HepG2 (cell line): ENCODE results near the gene REELD1.

Source experiments
- BHLHE40 ChIP-seq: IDR thresholded peaks from 2 replicates; pipeline ENCODE4 v1.6.1; 2011; ENCODE audit warnings: low read length, improper control_type of control experiment
- BORCS8-MEF2B ChIP-seq: sonication (generic); formaldehyde crosslinking; IDR thresholded peaks from 2 replicates; pipeline ENCODE4 v1.8.0; 2022; ENCODE audit warnings: mild to moderate bottlenecking, missing genetic modification reagents
- CBX5 ChIP-seq: sonication (generic); formaldehyde crosslinking; IDR thresholded peaks from 2 replicates; pipeline ENCODE4 v1.4.0; 2020; ENCODE audit warnings: missing genetic modification reagents, borderline replicate concordance
- DPF2 ChIP-seq: sonication (generic); formaldehyde crosslinking; IDR thresholded peaks from 2 replicates; pipeline ENCODE4 v1.4.0; 2020; ENCODE audit warnings: mild to moderate bottlenecking, low read depth, missing genetic modification reagents, borderline replicate concordance
- SOX6 ChIP-seq, 2 experiments: fragments of 450-650 bp in 1 of 2; sonication (generic) in 1 of 2; formaldehyde crosslinking in 1 of 2; IDR thresholded peaks; 2 replicates each; pipeline versions ENCODE4 v1.4.0 to v1.6.1; 2017 to 2020; ENCODE audit warnings: antibody characterized with exemption in 1 of 2, mild to moderate bottlenecking in 1 of 2, missing genetic modification reagents in 1 of 2
- TOPORS ChIP-seq: sonication (generic); formaldehyde crosslinking; IDR thresholded peaks from 2 replicates; pipeline ENCODE4 v1.8.0; 2023; ENCODE audit warnings: mild to moderate bottlenecking, missing genetic modification reagents
- ZNF737 ChIP-seq: sonication (generic); formaldehyde crosslinking; IDR thresholded peaks from 2 replicates; pipeline ENCODE4 v1.5.0; 2020; ENCODE audit warnings: missing genetic modification reagents, mild to moderate bottlenecking, borderline replicate concordance
- TF ChIP-seq, protein P1 (sequence below): sonication (generic); formaldehyde crosslinking; IDR thresholded peaks from 2 replicates; pipeline ENCODE4 v1.9.0; 2021; ENCODE audit warnings: mild to moderate bottlenecking, missing genetic modification reagents
- TF ChIP-seq, protein P2 (sequence below): sonication (generic); formaldehyde crosslinking; IDR thresholded peaks from 2 replicates; pipeline ENCODE4 v1.4.0; 2020; ENCODE audit warnings: low read depth, mild to moderate bottlenecking, missing genetic modification reagents
- TF ChIP-seq, protein P3 (sequence below), 2 experiments: IDR thresholded peaks; 2 replicates each; pipeline ENCODE4 v1.6.1; 2011 to 2012; ENCODE audit warnings: low read length in 2 of 2, borderline replicate concordance in 1 of 2, low read depth in 1 of 2, mild to moderate bottlenecking in 1 of 2, moderate library complexity in 1 of 2
- TF ChIP-seq, protein P4 (sequence below): sonication (generic); formaldehyde crosslinking; IDR thresholded peaks from 2 replicates; pipeline ENCODE4 v1.5.0; 2020; ENCODE audit warnings: mild to moderate bottlenecking, missing genetic modification reagents, moderate library complexity
- TF ChIP-seq, protein P5 (sequence below): sonication (generic); formaldehyde crosslinking; IDR thresholded peaks from 2 replicates; pipeline ENCODE4 v1.4.0; 2020; ENCODE audit warnings: low read depth, mild to moderate bottlenecking, missing genetic modification reagents

DNA sequence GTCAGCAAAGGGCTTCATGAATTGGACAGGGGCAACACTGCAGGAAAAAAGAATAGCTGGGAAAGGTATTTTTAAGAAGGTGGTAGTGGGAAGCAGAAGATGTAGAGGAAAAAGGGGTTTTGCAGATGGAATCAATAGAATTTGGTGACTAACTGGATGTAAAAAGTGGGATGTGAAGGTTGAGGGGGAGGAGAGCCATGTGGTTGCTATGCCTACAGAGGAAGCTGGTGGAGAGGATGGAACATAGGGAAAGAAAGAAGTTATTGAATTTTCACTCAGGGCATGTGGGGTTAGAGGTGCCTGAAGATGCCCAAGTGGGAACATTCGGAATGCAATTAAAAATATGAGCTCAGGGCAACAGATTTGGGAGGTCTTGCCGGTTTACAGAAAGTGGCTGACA lies 33.0 kb downstream of the REELD1 start:
- TF ChIP-seq, protein P1, sequence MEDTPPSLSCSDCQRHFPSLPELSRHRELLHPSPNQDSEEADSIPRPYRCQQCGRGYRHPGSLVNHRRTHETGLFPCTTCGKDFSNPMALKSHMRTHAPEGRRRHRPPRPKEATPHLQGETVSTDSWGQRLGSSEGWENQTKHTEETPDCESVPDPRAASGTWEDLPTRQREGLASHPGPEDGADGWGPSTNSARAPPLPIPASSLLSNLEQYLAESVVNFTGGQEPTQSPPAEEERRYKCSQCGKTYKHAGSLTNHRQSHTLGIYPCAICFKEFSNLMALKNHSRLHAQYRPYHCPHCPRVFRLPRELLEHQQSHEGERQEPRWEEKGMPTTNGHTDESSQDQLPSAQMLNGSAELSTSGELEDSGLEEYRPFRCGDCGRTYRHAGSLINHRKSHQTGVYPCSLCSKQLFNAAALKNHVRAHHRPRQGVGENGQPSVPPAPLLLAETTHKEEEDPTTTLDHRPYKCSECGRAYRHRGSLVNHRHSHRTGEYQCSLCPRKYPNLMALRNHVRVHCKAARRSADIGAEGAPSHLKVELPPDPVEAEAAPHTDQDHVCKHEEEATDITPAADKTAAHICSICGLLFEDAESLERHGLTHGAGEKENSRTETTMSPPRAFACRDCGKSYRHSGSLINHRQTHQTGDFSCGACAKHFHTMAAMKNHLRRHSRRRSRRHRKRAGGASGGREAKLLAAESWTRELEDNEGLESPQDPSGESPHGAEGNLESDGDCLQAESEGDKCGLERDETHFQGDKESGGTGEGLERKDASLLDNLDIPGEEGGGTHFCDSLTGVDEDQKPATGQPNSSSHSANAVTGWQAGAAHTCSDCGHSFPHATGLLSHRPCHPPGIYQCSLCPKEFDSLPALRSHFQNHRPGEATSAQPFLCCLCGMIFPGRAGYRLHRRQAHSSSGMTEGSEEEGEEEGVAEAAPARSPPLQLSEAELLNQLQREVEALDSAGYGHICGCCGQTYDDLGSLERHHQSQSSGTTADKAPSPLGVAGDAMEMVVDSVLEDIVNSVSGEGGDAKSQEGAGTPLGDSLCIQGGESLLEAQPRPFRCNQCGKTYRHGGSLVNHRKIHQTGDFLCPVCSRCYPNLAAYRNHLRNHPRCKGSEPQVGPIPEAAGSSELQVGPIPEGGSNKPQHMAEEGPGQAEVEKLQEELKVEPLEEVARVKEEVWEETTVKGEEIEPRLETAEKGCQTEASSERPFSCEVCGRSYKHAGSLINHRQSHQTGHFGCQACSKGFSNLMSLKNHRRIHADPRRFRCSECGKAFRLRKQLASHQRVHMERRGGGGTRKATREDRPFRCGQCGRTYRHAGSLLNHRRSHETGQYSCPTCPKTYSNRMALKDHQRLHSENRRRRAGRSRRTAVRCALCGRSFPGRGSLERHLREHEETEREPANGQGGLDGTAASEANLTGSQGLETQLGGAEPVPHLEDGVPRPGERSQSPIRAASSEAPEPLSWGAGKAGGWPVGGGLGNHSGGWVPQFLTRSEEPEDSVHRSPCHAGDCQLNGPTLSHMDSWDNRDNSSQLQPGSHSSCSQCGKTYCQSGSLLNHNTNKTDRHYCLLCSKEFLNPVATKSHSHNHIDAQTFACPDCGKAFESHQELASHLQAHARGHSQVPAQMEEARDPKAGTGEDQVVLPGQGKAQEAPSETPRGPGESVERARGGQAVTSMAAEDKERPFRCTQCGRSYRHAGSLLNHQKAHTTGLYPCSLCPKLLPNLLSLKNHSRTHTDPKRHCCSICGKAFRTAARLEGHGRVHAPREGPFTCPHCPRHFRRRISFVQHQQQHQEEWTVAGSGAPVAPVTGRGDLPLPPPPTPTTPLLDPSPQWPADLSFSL = no peak
- no peak for TF ChIP-seq SOX6 (IDR thresholded peaks at IDR 0.05)
- no peak for TF ChIP-seq SOX6 (CRISPR knock-in tag; IDR thresholded peaks at IDR 0.05)
- TF ChIP-seq CBX5 (CRISPR knock-in tag) = no peak
- TF ChIP-seq, protein P2, sequence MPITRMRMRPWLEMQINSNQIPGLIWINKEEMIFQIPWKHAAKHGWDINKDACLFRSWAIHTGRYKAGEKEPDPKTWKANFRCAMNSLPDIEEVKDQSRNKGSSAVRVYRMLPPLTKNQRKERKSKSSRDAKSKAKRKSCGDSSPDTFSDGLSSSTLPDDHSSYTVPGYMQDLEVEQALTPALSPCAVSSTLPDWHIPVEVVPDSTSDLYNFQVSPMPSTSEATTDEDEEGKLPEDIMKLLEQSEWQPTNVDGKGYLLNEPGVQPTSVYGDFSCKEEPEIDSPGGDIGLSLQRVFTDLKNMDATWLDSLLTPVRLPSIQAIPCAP (CRISPR knock-in tag) = no peak
- no peak for TF ChIP-seq BORCS8-MEF2B (CRISPR knock-in tag)
- no peak for TF ChIP-seq DPF2 (CRISPR knock-in tag)
- TF ChIP-seq, protein P3, sequence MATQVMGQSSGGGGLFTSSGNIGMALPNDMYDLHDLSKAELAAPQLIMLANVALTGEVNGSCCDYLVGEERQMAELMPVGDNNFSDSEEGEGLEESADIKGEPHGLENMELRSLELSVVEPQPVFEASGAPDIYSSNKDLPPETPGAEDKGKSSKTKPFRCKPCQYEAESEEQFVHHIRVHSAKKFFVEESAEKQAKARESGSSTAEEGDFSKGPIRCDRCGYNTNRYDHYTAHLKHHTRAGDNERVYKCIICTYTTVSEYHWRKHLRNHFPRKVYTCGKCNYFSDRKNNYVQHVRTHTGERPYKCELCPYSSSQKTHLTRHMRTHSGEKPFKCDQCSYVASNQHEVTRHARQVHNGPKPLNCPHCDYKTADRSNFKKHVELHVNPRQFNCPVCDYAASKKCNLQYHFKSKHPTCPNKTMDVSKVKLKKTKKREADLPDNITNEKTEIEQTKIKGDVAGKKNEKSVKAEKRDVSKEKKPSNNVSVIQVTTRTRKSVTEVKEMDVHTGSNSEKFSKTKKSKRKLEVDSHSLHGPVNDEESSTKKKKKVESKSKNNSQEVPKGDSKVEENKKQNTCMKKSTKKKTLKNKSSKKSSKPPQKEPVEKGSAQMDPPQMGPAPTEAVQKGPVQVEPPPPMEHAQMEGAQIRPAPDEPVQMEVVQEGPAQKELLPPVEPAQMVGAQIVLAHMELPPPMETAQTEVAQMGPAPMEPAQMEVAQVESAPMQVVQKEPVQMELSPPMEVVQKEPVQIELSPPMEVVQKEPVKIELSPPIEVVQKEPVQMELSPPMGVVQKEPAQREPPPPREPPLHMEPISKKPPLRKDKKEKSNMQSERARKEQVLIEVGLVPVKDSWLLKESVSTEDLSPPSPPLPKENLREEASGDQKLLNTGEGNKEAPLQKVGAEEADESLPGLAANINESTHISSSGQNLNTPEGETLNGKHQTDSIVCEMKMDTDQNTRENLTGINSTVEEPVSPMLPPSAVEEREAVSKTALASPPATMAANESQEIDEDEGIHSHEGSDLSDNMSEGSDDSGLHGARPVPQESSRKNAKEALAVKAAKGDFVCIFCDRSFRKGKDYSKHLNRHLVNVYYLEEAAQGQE (IDR thresholded peaks at IDR 0.05; ENCODE audit: borderline replicate concordance in 1 of 2, low read depth in 1 of 2, low read length in 2 of 2) = no peak
- TF ChIP-seq, protein P4, sequence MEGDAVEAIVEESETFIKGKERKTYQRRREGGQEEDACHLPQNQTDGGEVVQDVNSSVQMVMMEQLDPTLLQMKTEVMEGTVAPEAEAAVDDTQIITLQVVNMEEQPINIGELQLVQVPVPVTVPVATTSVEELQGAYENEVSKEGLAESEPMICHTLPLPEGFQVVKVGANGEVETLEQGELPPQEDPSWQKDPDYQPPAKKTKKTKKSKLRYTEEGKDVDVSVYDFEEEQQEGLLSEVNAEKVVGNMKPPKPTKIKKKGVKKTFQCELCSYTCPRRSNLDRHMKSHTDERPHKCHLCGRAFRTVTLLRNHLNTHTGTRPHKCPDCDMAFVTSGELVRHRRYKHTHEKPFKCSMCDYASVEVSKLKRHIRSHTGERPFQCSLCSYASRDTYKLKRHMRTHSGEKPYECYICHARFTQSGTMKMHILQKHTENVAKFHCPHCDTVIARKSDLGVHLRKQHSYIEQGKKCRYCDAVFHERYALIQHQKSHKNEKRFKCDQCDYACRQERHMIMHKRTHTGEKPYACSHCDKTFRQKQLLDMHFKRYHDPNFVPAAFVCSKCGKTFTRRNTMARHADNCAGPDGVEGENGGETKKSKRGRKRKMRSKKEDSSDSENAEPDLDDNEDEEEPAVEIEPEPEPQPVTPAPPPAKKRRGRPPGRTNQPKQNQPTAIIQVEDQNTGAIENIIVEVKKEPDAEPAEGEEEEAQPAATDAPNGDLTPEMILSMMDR (CRISPR knock-in tag) = no peak
- no peak for TF ChIP-seq BHLHE40
- no peak for TF ChIP-seq ZNF737 (CRISPR knock-in tag)
- TF ChIP-seq, protein P5, sequence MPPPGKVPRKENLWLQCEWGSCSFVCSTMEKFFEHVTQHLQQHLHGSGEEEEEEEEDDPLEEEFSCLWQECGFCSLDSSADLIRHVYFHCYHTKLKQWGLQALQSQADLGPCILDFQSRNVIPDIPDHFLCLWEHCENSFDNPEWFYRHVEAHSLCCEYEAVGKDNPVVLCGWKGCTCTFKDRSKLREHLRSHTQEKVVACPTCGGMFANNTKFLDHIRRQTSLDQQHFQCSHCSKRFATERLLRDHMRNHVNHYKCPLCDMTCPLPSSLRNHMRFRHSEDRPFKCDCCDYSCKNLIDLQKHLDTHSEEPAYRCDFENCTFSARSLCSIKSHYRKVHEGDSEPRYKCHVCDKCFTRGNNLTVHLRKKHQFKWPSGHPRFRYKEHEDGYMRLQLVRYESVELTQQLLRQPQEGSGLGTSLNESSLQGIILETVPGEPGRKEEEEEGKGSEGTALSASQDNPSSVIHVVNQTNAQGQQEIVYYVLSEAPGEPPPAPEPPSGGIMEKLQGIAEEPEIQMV (CRISPR knock-in tag) = no peak
- TF ChIP-seq TOPORS = no peak
